H1 (cell line): ENCODE measurements around the gene VMP1. TPM values are rescaled to one million over a fixed set of nuclear protein-coding genes. Genes with fewer than 3 reads are reported as not detected.

Experiments
- CTCF ChIA-PET: fragments of 300-600 bp; sonication (Branson Sonifier 250); formaldehyde crosslinking; loops from one replicate; lab custom pipeline; 2021; ENCODE audit not compliant: partially characterized antibody; lab: Charles Lee
- POLR2A ChIA-PET: fragments of 300-600 bp; sonication (Branson Sonifier 250); formaldehyde crosslinking; loops from one replicate; lab custom pipeline; 2021; ENCODE audit warnings: inconsistent platforms; ENCODE audit not compliant: partially characterized antibody; lab: Charles Lee
- DNase-seq, 2 experiments: peaks; one replicate each; pipeline versions ENCODE4 v3.0.0 to v3.0.0-alpha.2; 2010 to 2022; ENCODE audit warnings: low spot score in 2 of 2, low read depth in 1 of 2, mixed read lengths in 1 of 2
- FAIRE-seq: peaks from 2 replicates; lab custom pipeline; 2011; peaks lifted over from hg19 to GRCh38; lab: Jason Lieb, UNC
- H2AFZ ChIP-seq: 2 replicates; pipeline ENCODE4 v1.8.1; 2012; ENCODE audit warnings: low read length, inconsistent platforms
- H2AK5ac ChIP-seq: 2 replicates; pipeline ENCODE4 v1.6.1; 2013; ENCODE audit warnings: low read depth, low read length
- H2BK120ac ChIP-seq: replicated peaks from 2 replicates; pipeline ENCODE3; 2013; ENCODE audit warnings: low read depth, low read length, inconsistent platforms
- H2BK12ac ChIP-seq: 2 replicates; pipeline ENCODE4 v1.6.1; 2013; ENCODE audit warnings: low read depth, low read length
- H2BK15ac ChIP-seq: 2 replicates; pipeline ENCODE4 v1.6.1; 2013; ENCODE audit warnings: low read length
- H2BK20ac ChIP-seq: 2 replicates; pipeline ENCODE4 v1.6.1; 2013; ENCODE audit warnings: low read length
- H2BK5ac ChIP-seq: 2 replicates; pipeline ENCODE4 v1.6.1; 2013; ENCODE audit warnings: low read depth, low read length
- H3K14ac ChIP-seq: 2 replicates; pipeline ENCODE4 v1.6.1; 2013; ENCODE audit warnings: inconsistent platforms; ENCODE audit not compliant: insufficient read length
- H3K18ac ChIP-seq: 2 replicates; pipeline ENCODE4 v1.6.1; 2013; ENCODE audit warnings: low read length; ENCODE audit errors: extremely low read depth
- H3K23ac ChIP-seq: 2 replicates; pipeline ENCODE4 v1.6.1; 2013; ENCODE audit warnings: inconsistent platforms; ENCODE audit not compliant: insufficient read length
- H3K23me2 ChIP-seq: 2 replicates; pipeline ENCODE4 v1.6.1; 2013; ENCODE audit warnings: low read depth, low read length
- H3K27ac ChIP-seq: 2 replicates; pipeline ENCODE4 v1.6.1; 2011; ENCODE audit warnings: low read depth, low read length, inconsistent platforms
- H3K27me3 ChIP-seq, 4 experiments: replicated peaks in 1 of 4; 1 replicate in 1 of 4; 2 replicates in 3 of 4; pipeline versions ENCODE4 v1.6.1 to v1.8.1; 2011 to 2013; ENCODE audit warnings: low read length in 3 of 4, mild to moderate bottlenecking in 3 of 4, inconsistent platforms in 2 of 4, mixed read lengths in 2 of 4, moderate library complexity in 1 of 4; ENCODE audit not compliant: control insufficient read depth in 3 of 4, insufficient read depth in 3 of 4; ENCODE audit errors: extremely low read depth in 1 of 4
- H3K36me3 ChIP-seq, 4 experiments: 2 replicates each; pipeline versions ENCODE4 v1.6.1 to v1.8.1; 2011 to 2013; ENCODE audit warnings: mild to moderate bottlenecking in 4 of 4, low read length in 3 of 4, moderate library complexity in 2 of 4, control low read depth in 1 of 4, inconsistent platforms in 1 of 4; ENCODE audit not compliant: insufficient read depth in 4 of 4, control insufficient read depth in 2 of 4
- H3K4ac ChIP-seq: replicated peaks from 2 replicates; pipeline ENCODE3; 2013; ENCODE audit warnings: low read length, low read depth, mixed read lengths, inconsistent platforms; ENCODE audit not compliant: insufficient read length
- H3K4me1 ChIP-seq, 4 experiments: replicated peaks in 1 of 4; 1 replicate in 1 of 4; 2 replicates in 3 of 4; pipeline versions ENCODE4 v1.6.1 to v1.8.1; 2011 to 2013; ENCODE audit warnings: low read length in 3 of 4, inconsistent platforms in 2 of 4, mixed read lengths in 1 of 4; ENCODE audit not compliant: insufficient read depth in 4 of 4, control insufficient read depth in 3 of 4
- H3K4me2 ChIP-seq, 2 experiments: 2 replicates each; pipeline versions ENCODE4 v1.6.1 to v1.8.1; 2011 to 2013; ENCODE audit warnings: low read depth in 2 of 2, low read length in 2 of 2, control low read depth in 1 of 2, inconsistent platforms in 1 of 2, mild to moderate bottlenecking in 1 of 2; ENCODE audit not compliant: insufficient read depth in 1 of 2
- H3K4me3 ChIP-seq, 4 experiments: fragments of 200-600, 300-600 bp in 1 of 4; sonication (generic), shearing (Covaris generic), sonication (Bioruptor Twin) in 1 of 4; 2 replicates each; pipeline versions ENCODE4 v1.5.1 to v1.8.1; 2011 to 2016; ENCODE audit warnings: low read length in 4 of 4, low read depth in 3 of 4, control low read depth in 2 of 4, inconsistent platforms in 2 of 4, mild to moderate bottlenecking in 2 of 4, mixed read lengths in 1 of 4, moderate library complexity in 1 of 4; ENCODE audit not compliant: insufficient read depth in 2 of 4; ENCODE audit errors: extremely low read depth in 1 of 4
- H3K56ac ChIP-seq: replicated peaks from 2 replicates; pipeline ENCODE3; 2013; ENCODE audit warnings: low read depth, mild to moderate bottlenecking, mixed read lengths, low read length, inconsistent platforms; ENCODE audit not compliant: insufficient read length
- H3K79me1 ChIP-seq: 2 replicates; pipeline ENCODE4 v1.6.1; 2013; ENCODE audit warnings: low read depth, low read length, control low read depth
- H3K79me2 ChIP-seq, 2 experiments: 2 replicates each; pipeline versions ENCODE4 v1.6.1 to v1.8.1; 2012 to 2013; ENCODE audit warnings: low read length in 2 of 2, mild to moderate bottlenecking in 2 of 2, inconsistent platforms in 1 of 2; ENCODE audit not compliant: insufficient read depth in 2 of 2, control insufficient read depth in 1 of 2
- H3K9ac ChIP-seq, 4 experiments: replicated peaks in 1 of 4; 1 replicate in 1 of 4; 2 replicates in 3 of 4; pipeline versions ENCODE4 v1.6.1 to v1.8.1; 2011 to 2013; ENCODE audit warnings: low read depth in 3 of 4, low read length in 3 of 4, control low read depth in 2 of 4, mild to moderate bottlenecking in 2 of 4, moderate library complexity in 2 of 4, inconsistent platforms in 1 of 4; ENCODE audit errors: extremely low read depth in 1 of 4
- H3K9me3 ChIP-seq, 2 experiments: 2 replicates each; pipeline versions ENCODE4 v1.6.1 to v1.8.1; 2012 to 2013; ENCODE audit warnings: mild to moderate bottlenecking in 2 of 2, moderate library complexity in 2 of 2, control low read depth in 1 of 2, inconsistent platforms in 1 of 2, low read depth in 1 of 2, low read length in 1 of 2, mixed read lengths in 1 of 2; ENCODE audit not compliant: insufficient read depth in 2 of 2
- H4K20me1 ChIP-seq, 2 experiments: replicated peaks in 1 of 2; 2 replicates each; pipeline versions ENCODE3 to v1.8.1; 2011 to 2013; ENCODE audit warnings: inconsistent platforms in 2 of 2, low read length in 2 of 2, mild to moderate bottlenecking in 1 of 2; ENCODE audit not compliant: insufficient read depth in 2 of 2, control insufficient read depth in 1 of 2
- H4K5ac ChIP-seq: 2 replicates; pipeline ENCODE4 v1.6.1; 2013; ENCODE audit warnings: low read length, low read depth, mixed read lengths, inconsistent platforms; ENCODE audit not compliant: insufficient read length
- H4K8ac ChIP-seq: 2 replicates; pipeline ENCODE4 v1.8.0; 2013; ENCODE audit warnings: mild to moderate bottlenecking, moderate library complexity, low read length, inconsistent platforms; ENCODE audit not compliant: insufficient read depth; ENCODE audit errors: extremely low read depth
- H4K91ac ChIP-seq: replicated peaks from 2 replicates; pipeline ENCODE3; 2013; ENCODE audit warnings: low read length, mixed read lengths, inconsistent platforms; ENCODE audit not compliant: insufficient read length
- ASH2L ChIP-seq: fragments of 200-600, 300-600 bp; sonication (generic); IDR thresholded peaks from one replicate; pipeline ENCODE4 v1.7.1; 2017; ENCODE audit warnings: low read length
- ATF3 ChIP-seq: IDR thresholded peaks from 2 replicates; pipeline ENCODE4 v1.6.1; 2011; ENCODE audit warnings: low read depth, mild to moderate bottlenecking, low read length; ENCODE audit not compliant: insufficient read depth
- BACH1 ChIP-seq: IDR thresholded peaks from 2 replicates; pipeline ENCODE4 v1.6.1; 2012; ENCODE audit warnings: low read length, improper control_type of control experiment
- GABPA ChIP-seq: IDR thresholded peaks from 2 replicates; pipeline ENCODE4 v1.6.1; 2011; ENCODE audit warnings: mild to moderate bottlenecking, low read length, moderate library complexity, borderline replicate concordance; ENCODE audit not compliant: insufficient read depth
- HDAC2 ChIP-seq, 2 experiments: fragments of 300-600 bp in 1 of 2; sonication (generic) in 1 of 2; IDR thresholded peaks; 2 replicates each; pipeline ENCODE4 v1.6.1; 2011 to 2012; ENCODE audit warnings: low read depth in 2 of 2, low read length in 2 of 2, mild to moderate bottlenecking in 2 of 2, moderate library complexity in 2 of 2, borderline replicate concordance in 1 of 2, inconsistent platforms in 1 of 2
- KDM5A ChIP-seq: fragments of 200-600 bp; IDR thresholded peaks from 2 replicates; pipeline ENCODE4 v1.7.1; 2012; ENCODE audit warnings: mild to moderate bottlenecking, low read length, inconsistent platforms, mixed read lengths
- RFX5 ChIP-seq: IDR thresholded peaks from 2 replicates; pipeline ENCODE4 v1.6.1; 2011; ENCODE audit warnings: low read depth, low read length, improper control_type of control experiment, borderline replicate concordance
- SP1 ChIP-seq: IDR thresholded peaks from 2 replicates; pipeline ENCODE4 v1.6.1; 2011; ENCODE audit warnings: low read depth, low read length
- SP2 ChIP-seq: IDR thresholded peaks from 2 replicates; pipeline ENCODE4 v1.6.1; 2012; ENCODE audit warnings: mild to moderate bottlenecking, low read length, inconsistent platforms
- ZNF274 ChIP-seq: IDR thresholded peaks from 2 replicates; pipeline ENCODE4 v1.7.0; 2012; ENCODE audit warnings: low read length, borderline replicate concordance; ENCODE audit errors: extremely low read depth
- WGBS, 2 experiments: shearing (Covaris generic) in 1 of 2; methylation state at CpG; one replicate each; pipeline versions ENCODE4 v1.1.6 to v1.1.7; 2013 to 2015; ENCODE audit warnings: low lambda C conversion rate in 2 of 2, mixed read lengths in 2 of 2, inconsistent platforms in 1 of 2, low coverage in 1 of 2, missing lambda C conversion rate in 1 of 2; ENCODE audit not compliant: insufficient replicate concordance in 2 of 2, insufficient coverage in 1 of 2, insufficient read length in 1 of 2; ENCODE audit errors: extremely low coverage in 1 of 2, missing lambda C conversion rate in 1 of 2; 5-methylcytosine and 5-hydroxymethylcytosine counted together
- polyA plus RNA-seq, 7 experiments: library from polyadenylated mRNA; depleted of rRNA in 3 of 7; stranded (reverse) in 5 of 7; unstranded in 2 of 7; fragments of >200 nt in 5 of 7; fragments of 200-250 nt in 2 of 7; gene quantifications; 1 replicate in 5 of 7; 2 replicates in 1 of 7; 4 replicates in 1 of 7; pipeline versions ENCODE4 v1.2.1 to v1.2.3, GENCODE V29; 2011 to 2013; ENCODE audit warnings: missing spikeins in 2 of 7, mixed read lengths in 2 of 7
- total RNA-seq: library from RNA; stranded (reverse); fragmentation: NEBNext Ultra II Directional; extraction: Animal tissue kit (Norgen Biotek cat#: 25700); gene quantifications from 2 replicates; pipeline ENCODE4 v1.2.1, GENCODE V29; 2021

Gene VMP1
- total and polyA plus RNA-seq, 2 of the 8 experiments (the other 6 are each of a cell fraction or from before 2014, with no cell fraction given) = 45.0 to 92.7 TPM

DNA sequence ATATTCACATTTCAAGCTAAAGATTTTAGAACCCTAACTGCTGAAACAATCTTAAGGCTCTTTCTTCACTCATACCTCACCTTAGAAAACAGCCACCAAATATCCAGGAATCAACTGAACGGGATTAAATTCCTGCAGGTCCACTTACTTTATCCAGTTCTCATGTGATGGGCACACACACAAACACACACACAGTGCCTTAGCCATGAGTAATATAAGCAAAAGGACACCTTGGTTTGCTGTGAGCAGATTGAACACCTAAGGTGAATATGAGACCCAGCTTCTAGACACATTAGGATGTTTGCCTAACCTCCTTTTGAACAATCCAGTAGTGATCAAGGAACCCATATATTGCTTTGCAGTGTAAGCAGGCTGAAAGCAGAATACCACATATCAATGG, 103.8 kb downstream of the VMP1 start:
- Histone ChIP-seq H3K4me2 (no peak overlapping the region), H2BK12ac (no peak overlapping the region), H3K9me3 (no peaks in the 10 kb centered on the region), H2BK5ac (no peak overlapping the region), H3K4me3 (no peak overlapping the region), H2AK5ac (no peak overlapping the region), H3K4ac (no peak overlapping the region), H3K36me3 (peaks cover 0 to 6% (median 0%) of the 10 kb centered on the region in 4 experiments; a peak in 1 of 8 replicates), H2BK20ac (no peak overlapping the region), H3K27me3 (no peaks in the 10 kb centered on the region), H3K56ac (no peak overlapping the region), H3K23me2 (no peaks in the 10 kb centered on the region), H4K20me1 (no peaks in the 10 kb centered on the region), H3K14ac (no peak overlapping the region), H3K27ac (no peak overlapping the region), H3K23ac (no peak overlapping the region), H4K8ac (no peak overlapping the region), H3K79me1 (no peaks in the 10 kb centered on the region), H3K79me2 (no peaks in the 10 kb centered on the region), H2BK120ac (no peak overlapping the region), H2AFZ (no peak overlapping the region), H2BK15ac (no peak overlapping the region), H4K5ac (no peak overlapping the region), H3K9ac (no peak overlapping the region), H3K18ac (no peak overlapping the region), H4K91ac (no peak overlapping the region), H3K4me1 (no peaks in the 10 kb centered on the region)
- DNase-seq (no peak), FAIRE-seq (no peak)
- POLR2A ChIA-PET = no interaction called here
- CTCF ChIA-PET = no interaction called here
- 88% methylated on average over 1 of the region's 1 CpG; no CpG with 5 or more reads in 1 of the 2 experiments for WGBS, 2 experiments
- TF ChIP-seq GABPA = no peak
- TF ChIP-seq ASH2L = no peak
- TF ChIP-seq BACH1 = no peak
- no peak for TF ChIP-seq SP2
- TF ChIP-seq KDM5A = no peak
- no peak for TF ChIP-seq RFX5
- no peak for TF ChIP-seq SP1
- TF ChIP-seq HDAC2 (IDR thresholded peaks at IDR 0.05; ENCODE audit: borderline replicate concordance in 1 of 2, low read depth in 2 of 2, low read length in 2 of 2) = no peak
- TF ChIP-seq ZNF274 = no peak
- no peak for TF ChIP-seq ATF3
